HEK293 (cell line): ENCODE results near the gene MPG.

Source experiments
- CTCF ChIA-PET: fragments of 350-600 bp; formaldehyde crosslinking; extraction: SDS; loops from one replicate; lab custom pipeline; 2021; ENCODE audit warnings: antibody characterized with exemption; lab: Yijun Ruan, JAX
- POLR2A ChIA-PET: fragments of 300-600 bp; formaldehyde crosslinking; extraction: SDS; loops from one replicate; lab custom pipeline; 2020; ENCODE audit warnings: antibody characterized with exemption, inconsistent platforms; lab: Yijun Ruan, JAX
- H3K27ac ChIP-seq: fragments of 200-500 bp; sonication (Bioruptor generic); 2 replicates; pipeline ENCODE4 v1.5.1; 2014; ENCODE audit warnings: low read depth, low read length, control low read depth, inconsistent platforms; ENCODE audit errors: extremely low read depth
- H3K36me3 ChIP-seq, 2 experiments: fragments of 200-500 bp in 1 of 2; sonication (Bioruptor generic) in 1 of 2; 1 replicate in 1 of 2; 2 replicates in 1 of 2; pipeline ENCODE4 v1.5.1; 2014 to 2017; ENCODE audit warnings: inconsistent platforms in 2 of 2, low read length in 2 of 2; ENCODE audit not compliant: control insufficient read depth in 2 of 2, insufficient read depth in 1 of 2
- H3K4me1 ChIP-seq: fragments of 200-500 bp; sonication (Bioruptor generic); 2 replicates; pipeline ENCODE4 v1.5.1; 2014; ENCODE audit warnings: mild to moderate bottlenecking, low read length, inconsistent platforms; ENCODE audit not compliant: control insufficient read depth, insufficient read depth
- H3K4me3 ChIP-seq: 2 replicates; pipeline ENCODE4 v1.5.1; 2011; ENCODE audit warnings: low read depth, mild to moderate bottlenecking, control low read depth, low read length, moderate library complexity
- H3K9me3 ChIP-seq: fragments of 200-500 bp; sonication (Bioruptor generic); 2 replicates; pipeline ENCODE4 v1.5.1; 2014; ENCODE audit warnings: low read depth, low read length, inconsistent platforms; ENCODE audit not compliant: control insufficient read depth, insufficient read depth
- EGR2 ChIP-seq: fragments of 450-650 bp; formaldehyde crosslinking; IDR thresholded peaks from 2 replicates; pipeline ENCODE4 v1.5.1; 2016; ENCODE audit warnings: low read depth, missing biosample characterization, missing genetic modification characterization
- GLIS1 ChIP-seq: fragments of 450-650 bp; formaldehyde crosslinking; IDR thresholded peaks from 2 replicates; pipeline ENCODE4 v1.5.1; 2016; ENCODE audit warnings: missing biosample characterization, missing genetic modification characterization
- REPIN1 ChIP-seq: fragments of 450-650 bp; formaldehyde crosslinking; IDR thresholded peaks from 2 replicates; pipeline ENCODE4 v1.5.1; 2017; ENCODE audit warnings: missing biosample characterization, missing genetic modification characterization, low read depth
- SP2 ChIP-seq: fragments of 450-650 bp; formaldehyde crosslinking; IDR thresholded peaks from 2 replicates; pipeline ENCODE4 v1.5.1; 2016; ENCODE audit warnings: missing biosample characterization, missing genetic modification characterization
- ZBTB48 ChIP-seq: fragments of 450-650 bp; formaldehyde crosslinking; IDR thresholded peaks from 2 replicates; pipeline ENCODE4 v1.5.1; 2016; ENCODE audit warnings: missing biosample characterization, missing genetic modification characterization
- ZFHX2 ChIP-seq: fragments of 450-650 bp; formaldehyde crosslinking; conservative IDR thresholded peaks from 2 replicates; pipeline ENCODE4 v1.5.1; 2016; ENCODE audit warnings: missing biosample characterization, missing genetic modification characterization
- ZIC2 ChIP-seq: fragments of 450-650 bp; formaldehyde crosslinking; IDR thresholded peaks from 2 replicates; pipeline ENCODE4 v1.5.1; 2016; ENCODE audit warnings: missing biosample characterization, missing genetic modification characterization
- ZNF23 ChIP-seq: fragments of 450-650 bp; formaldehyde crosslinking; IDR thresholded peaks from 2 replicates; pipeline ENCODE4 v1.5.1; 2016; ENCODE audit warnings: missing biosample characterization, missing genetic modification characterization, borderline replicate concordance
- ZNF341 ChIP-seq: fragments of 450-650 bp; formaldehyde crosslinking; IDR thresholded peaks from 2 replicates; pipeline ENCODE4; 2016; ENCODE audit warnings: low read depth, missing biosample characterization, missing genetic modification characterization
- ZNF423 ChIP-seq: fragments of 450-650 bp; formaldehyde crosslinking; IDR thresholded peaks from 2 replicates; pipeline ENCODE4 v1.5.1; 2016; ENCODE audit warnings: missing biosample characterization, missing genetic modification characterization
- ZNF433 ChIP-seq: fragments of 450-650 bp; formaldehyde crosslinking; IDR thresholded peaks from 2 replicates; pipeline ENCODE4 v1.5.1; 2016; ENCODE audit warnings: missing biosample characterization, missing genetic modification characterization, low read depth
- ZNF561 ChIP-seq: fragments of 450-650 bp; IDR thresholded peaks from 2 replicates; pipeline ENCODE4 v1.5.1; 2018; ENCODE audit warnings: missing biosample characterization, missing genetic modification characterization, borderline replicate concordance
- ZSCAN16 ChIP-seq: fragments of 450-650 bp; formaldehyde crosslinking; IDR thresholded peaks from 2 replicates; pipeline ENCODE4 v1.5.1; 2016; ENCODE audit warnings: missing biosample characterization, missing genetic modification characterization
- TF ChIP-seq, protein P1 (sequence below): fragments of 450-650 bp; formaldehyde crosslinking; IDR thresholded peaks from 2 replicates; pipeline ENCODE4 v1.5.1; 2017; ENCODE audit warnings: missing biosample characterization, missing genetic modification characterization
- TF ChIP-seq, protein P2 (sequence below): fragments of 450-650 bp; formaldehyde crosslinking; IDR thresholded peaks from 2 replicates; pipeline ENCODE4 v1.5.1; 2017; ENCODE audit warnings: missing biosample characterization, missing genetic modification characterization
- TF ChIP-seq, protein P3 (sequence below): fragments of 450-650 bp; formaldehyde crosslinking; IDR thresholded peaks from 2 replicates; pipeline ENCODE4 v1.5.1; 2016; ENCODE audit warnings: missing biosample characterization, missing genetic modification characterization, borderline replicate concordance
- TF ChIP-seq, protein P4 (sequence below): fragments of 450-650 bp; formaldehyde crosslinking; IDR thresholded peaks from 2 replicates; pipeline ENCODE4 v1.5.1; 2016; ENCODE audit warnings: missing biosample characterization, missing genetic modification characterization

MPG gene

DNA sequence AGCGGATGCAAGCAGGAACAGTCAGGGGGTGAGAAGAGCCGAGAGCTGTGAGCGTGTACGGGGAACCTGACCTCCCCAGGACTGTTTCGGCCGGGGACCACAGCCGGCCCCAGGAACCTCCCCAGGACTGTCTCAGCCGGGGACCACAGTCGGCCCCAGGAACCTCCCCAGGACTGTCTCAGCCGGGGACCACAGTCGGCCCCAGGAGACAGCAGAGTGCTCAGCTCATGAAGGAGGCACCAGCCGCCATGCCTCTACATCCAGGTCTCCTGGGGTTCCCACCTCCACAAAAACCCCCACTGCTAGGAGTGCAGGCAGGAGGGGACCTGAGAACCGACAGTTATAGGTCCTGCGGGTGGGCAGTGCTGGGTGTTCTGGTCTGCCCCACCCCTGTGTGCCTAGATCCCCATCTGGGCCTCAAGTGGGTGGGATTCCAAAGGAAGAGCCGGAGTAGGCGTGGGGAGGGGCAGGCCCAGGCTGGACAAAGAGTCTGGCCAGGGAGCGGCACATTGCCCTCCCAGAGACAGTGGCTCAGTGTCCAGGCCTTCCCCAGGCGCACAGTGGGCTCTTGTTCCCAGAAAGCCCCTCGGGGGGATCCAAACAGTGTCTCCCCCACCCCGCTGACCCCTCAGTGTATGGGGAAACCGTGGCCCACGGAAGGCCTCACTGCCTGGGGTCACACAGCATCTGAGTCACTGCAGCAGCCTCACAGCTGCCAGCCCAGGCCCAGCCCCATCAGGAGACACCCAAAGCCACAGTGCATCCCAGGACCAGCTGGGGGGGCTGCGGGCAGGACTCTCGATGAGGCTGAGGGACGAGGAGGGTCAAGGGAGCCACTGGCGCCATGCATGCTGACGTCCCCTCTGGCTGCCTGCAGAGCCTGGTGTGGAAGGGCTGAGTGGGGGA lies 9.9 kb upstream of the MPG start:
- ChIA-PET POLR2A (interaction anchor here (1.2 to 1.5 kb wide), 2 partner anchors 15 to 38 kb away, joined by 3 read pairs; partner anchors contain the start of gene POLR3K), CTCF (interaction anchor here (2.3 to 6.3 kb wide), 5 partner anchors 22 to 39 kb away, joined by 12 to 245 read pairs (median 34); no protein-coding TSS in a partner anchor)
- H3K27ac ChIP-seq: no peak overlapping the region
- no peak overlapping the region for H3K4me3 ChIP-seq
- no peaks in the 10 kb centered on the region for H3K9me3 ChIP-seq
- TF ChIP-seq EGR2 (tag by site-specific recombination) (peak; percentile 65; the same call in 1 of the 2 replicates), ZNF561 (tag by site-specific recombination) (no peak), ZFHX2 (tag by site-specific recombination) (peak; percentile 58; the same call in 1 of the 2 replicates), ZIC2 (tag by site-specific recombination) (peak; percentile 57), GLIS1 (peak; percentile 99), ZNF23 (tag by site-specific recombination) (no peak)
- TF ChIP-seq, protein P1, sequence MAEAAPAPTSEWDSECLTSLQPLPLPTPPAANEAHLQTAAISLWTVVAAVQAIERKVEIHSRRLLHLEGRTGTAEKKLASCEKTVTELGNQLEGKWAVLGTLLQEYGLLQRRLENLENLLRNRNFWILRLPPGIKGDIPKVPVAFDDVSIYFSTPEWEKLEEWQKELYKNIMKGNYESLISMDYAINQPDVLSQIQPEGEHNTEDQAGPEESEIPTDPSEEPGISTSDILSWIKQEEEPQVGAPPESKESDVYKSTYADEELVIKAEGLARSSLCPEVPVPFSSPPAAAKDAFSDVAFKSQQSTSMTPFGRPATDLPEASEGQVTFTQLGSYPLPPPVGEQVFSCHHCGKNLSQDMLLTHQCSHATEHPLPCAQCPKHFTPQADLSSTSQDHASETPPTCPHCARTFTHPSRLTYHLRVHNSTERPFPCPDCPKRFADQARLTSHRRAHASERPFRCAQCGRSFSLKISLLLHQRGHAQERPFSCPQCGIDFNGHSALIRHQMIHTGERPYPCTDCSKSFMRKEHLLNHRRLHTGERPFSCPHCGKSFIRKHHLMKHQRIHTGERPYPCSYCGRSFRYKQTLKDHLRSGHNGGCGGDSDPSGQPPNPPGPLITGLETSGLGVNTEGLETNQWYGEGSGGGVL (tag by site-specific recombination): no peak
- H3K4me1 ChIP-seq: peaks cover 3% of the 10 kb centered on the region; the same call in 1 of the 2 replicates
- H3K36me3 ChIP-seq: peaks cover 0 to 16% of the 10 kb centered on the region in 2 experiments; a peak in 1 of 3 replicates

DNA sequence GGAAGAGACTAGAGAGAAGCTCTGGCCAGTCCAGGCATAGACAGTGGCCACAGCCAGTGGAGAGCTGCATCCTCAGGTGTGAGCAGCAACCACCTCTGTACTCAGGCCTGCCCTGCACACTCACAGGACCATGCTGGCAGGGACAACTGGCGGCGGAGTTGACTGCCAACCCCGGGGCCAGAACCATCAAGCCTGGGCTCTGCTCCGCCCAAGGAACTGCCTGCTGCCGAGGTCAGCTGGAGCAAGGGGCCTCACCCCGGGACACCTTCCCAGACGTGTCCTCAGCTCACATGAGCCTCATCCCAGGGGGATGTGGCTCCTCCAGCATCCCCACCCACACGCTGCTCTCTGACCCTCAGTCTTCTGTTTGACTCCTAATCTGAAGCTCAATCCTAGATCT lies 8.8 kb upstream of the MPG start:
- no peak overlapping the region for H3K27ac ChIP-seq
- H3K9me3 ChIP-seq: no peaks in the 10 kb centered on the region
- peaks cover 0 to 8% of the 10 kb centered on the region in 2 experiments; a peak in 1 of 3 replicates for H3K36me3 ChIP-seq
- POLR2A ChIA-PET: interaction anchor here (1.2 to 3.0 kb wide), 3 partner anchors 16 to 37 kb away, joined by 3 to 17 read pairs (median 3); partner anchors contain the start of genes POLR3K and SNRNP25
- H3K4me3 ChIP-seq: no peak overlapping the region
- TF ChIP-seq ZSCAN16: no peak
- TF ChIP-seq, all 188 proteins: peak for 0
- H3K4me1 ChIP-seq: peaks cover 3% of the 10 kb centered on the region; the same call in 1 of the 2 replicates
- CTCF ChIA-PET: interaction anchor here (0.9 to 4.0 kb wide), 5 partner anchors 25 to 113 kb away, joined by 4 to 55 read pairs (median 12); no protein-coding TSS in a partner anchor

DNA sequence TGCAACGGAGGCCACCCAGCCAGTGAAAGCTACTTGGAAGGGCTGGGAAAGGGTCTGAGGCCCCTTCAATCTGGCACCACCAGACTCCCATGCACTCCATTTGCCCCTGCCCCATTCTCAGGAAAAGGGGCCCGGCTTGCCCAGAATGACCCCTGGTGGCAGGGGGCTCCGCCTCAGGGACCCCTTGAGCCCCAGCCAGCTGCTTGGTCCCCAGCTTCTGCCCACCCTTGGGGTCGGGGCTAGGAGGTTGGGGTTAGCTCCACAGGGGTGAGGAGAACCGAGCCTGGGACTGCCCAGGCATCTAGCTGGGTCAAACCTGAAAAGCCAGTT lies 6.8 kb upstream of the MPG start:
- CTCF ChIA-PET: interaction anchor here (0.6 to 4.0 kb wide), 6 partner anchors 20 to 499 kb away, joined by 3 to 55 read pairs (median 4); no protein-coding TSS in a partner anchor
- no peaks in the 10 kb centered on the region for H3K36me3 ChIP-seq
- peaks cover 5% of the 10 kb centered on the region; the same call in 1 of the 2 replicates for H3K4me1 ChIP-seq
- 0 out of 2 replicates have a peak overlapping the region, but pooled peaks have one; percentile 47 for H3K27ac ChIP-seq
- H3K9me3 ChIP-seq: no peaks in the 10 kb centered on the region
- POLR2A ChIA-PET: interaction anchor here (1.1 to 3.0 kb wide), 4 partner anchors 11 to 18 kb away, joined by 3 to 17 read pairs (median 5); partner anchors contain the start of genes POLR3K and SNRNP25
- peak overlapping the region; percentile 18 for H3K4me3 ChIP-seq
- no peak for TF ChIP-seq REPIN1 (tag by site-specific recombination)
- no peak for TF ChIP-seq ZBTB48
- TF ChIP-seq ZNF433 (tag by site-specific recombination): no peak
- TF ChIP-seq, protein P2, sequence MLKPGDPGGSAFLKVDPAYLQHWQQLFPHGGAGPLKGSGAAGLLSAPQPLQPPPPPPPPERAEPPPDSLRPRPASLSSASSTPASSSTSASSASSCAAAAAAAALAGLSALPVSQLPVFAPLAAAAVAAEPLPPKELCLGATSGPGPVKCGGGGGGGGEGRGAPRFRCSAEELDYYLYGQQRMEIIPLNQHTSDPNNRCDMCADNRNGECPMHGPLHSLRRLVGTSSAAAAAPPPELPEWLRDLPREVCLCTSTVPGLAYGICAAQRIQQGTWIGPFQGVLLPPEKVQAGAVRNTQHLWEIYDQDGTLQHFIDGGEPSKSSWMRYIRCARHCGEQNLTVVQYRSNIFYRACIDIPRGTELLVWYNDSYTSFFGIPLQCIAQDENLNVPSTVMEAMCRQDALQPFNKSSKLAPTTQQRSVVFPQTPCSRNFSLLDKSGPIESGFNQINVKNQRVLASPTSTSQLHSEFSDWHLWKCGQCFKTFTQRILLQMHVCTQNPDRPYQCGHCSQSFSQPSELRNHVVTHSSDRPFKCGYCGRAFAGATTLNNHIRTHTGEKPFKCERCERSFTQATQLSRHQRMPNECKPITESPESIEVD: no peak
- no peak for TF ChIP-seq SP2 (tag by site-specific recombination)
- TF ChIP-seq, protein P3, sequence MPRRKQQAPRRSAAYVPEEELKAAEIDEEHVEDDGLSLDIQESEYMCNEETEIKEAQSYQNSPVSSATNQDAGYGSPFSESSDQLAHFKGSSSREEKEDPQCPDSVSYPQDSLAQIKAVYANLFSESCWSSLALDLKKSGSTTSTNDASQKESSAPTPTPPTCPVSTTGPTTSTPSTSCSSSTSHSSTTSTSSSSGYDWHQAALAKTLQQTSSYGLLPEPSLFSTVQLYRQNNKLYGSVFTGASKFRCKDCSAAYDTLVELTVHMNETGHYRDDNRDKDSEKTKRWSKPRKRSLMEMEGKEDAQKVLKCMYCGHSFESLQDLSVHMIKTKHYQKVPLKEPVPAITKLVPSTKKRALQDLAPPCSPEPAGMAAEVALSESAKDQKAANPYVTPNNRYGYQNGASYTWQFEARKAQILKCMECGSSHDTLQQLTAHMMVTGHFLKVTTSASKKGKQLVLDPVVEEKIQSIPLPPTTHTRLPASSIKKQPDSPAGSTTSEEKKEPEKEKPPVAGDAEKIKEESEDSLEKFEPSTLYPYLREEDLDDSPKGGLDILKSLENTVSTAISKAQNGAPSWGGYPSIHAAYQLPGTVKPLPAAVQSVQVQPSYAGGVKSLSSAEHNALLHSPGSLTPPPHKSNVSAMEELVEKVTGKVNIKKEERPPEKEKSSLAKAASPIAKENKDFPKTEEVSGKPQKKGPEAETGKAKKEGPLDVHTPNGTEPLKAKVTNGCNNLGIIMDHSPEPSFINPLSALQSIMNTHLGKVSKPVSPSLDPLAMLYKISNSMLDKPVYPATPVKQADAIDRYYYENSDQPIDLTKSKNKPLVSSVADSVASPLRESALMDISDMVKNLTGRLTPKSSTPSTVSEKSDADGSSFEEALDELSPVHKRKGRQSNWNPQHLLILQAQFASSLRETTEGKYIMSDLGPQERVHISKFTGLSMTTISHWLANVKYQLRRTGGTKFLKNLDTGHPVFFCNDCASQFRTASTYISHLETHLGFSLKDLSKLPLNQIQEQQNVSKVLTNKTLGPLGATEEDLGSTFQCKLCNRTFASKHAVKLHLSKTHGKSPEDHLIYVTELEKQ (tag by site-specific recombination): no peak
- no peak for TF ChIP-seq ZNF423 (tag by site-specific recombination)
- TF ChIP-seq, protein P4, sequence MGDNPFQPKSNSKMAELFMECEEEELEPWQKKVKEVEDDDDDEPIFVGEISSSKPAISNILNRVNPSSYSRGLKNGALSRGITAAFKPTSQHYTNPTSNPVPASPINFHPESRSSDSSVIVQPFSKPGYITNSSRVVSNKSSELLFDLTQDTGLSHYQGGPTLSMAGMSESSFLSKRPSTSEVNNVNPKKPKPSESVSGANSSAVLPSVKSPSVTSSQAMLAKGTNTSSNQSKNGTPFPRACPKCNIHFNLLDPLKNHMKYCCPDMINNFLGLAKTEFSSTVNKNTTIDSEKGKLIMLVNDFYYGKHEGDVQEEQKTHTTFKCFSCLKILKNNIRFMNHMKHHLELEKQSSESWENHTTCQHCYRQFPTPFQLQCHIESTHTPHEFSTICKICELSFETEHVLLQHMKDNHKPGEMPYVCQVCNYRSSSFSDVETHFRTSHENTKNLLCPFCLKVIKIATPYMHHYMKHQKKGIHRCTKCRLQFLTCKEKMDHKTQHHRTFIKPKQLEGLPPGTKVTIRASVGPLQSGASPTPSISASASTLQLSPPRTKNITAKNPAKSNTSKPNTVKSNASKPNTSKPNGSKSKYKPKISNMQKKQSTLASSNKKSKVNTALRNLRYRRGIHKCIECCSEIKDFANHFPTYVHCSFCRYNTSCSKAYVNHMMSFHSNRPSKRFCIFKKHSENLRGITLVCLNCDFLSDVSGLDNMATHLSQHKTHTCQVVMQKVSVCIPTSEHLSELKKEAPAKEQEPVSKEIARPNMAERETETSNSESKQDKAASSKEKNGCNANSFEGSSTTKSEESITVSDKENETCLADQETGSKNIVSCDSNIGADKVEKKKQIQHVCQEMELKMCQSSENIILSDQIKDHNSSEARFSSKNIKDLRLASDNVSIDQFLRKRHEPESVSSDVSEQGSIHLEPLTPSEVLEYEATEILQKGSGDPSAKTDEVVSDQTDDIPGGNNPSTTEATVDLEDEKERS (tag by site-specific recombination): no peak
- TF ChIP-seq ZNF341 (tag by site-specific recombination): no peak
